Skin epidermis (tissue), 12 donors: ENCODE data around the gene PARD3B.
A peak's percentile ranks its signal among the peaks of the same experiment; 100 is the strongest.

Source experiments
- H3K27ac ChIP-seq, 21 experiments: fragments of 200-600 bp; sonication (generic) in 11 of 21; one replicate each; pipeline ENCODE4 v1.5.0; 2020; ENCODE audit warnings: mild to moderate bottlenecking in 3 of 21, inconsistent platforms in 2 of 21, moderate library complexity in 2 of 21
- H3K4me3 ChIP-seq, 7 experiments: fragments of 200-600 bp; sonication (generic) in 2 of 7; one replicate each; pipeline ENCODE4 v1.5.0; 2020; ENCODE audit warnings: inconsistent platforms in 2 of 7, mild to moderate bottlenecking in 2 of 7, moderate library complexity in 1 of 7

The PARD3B gene

DNA sequence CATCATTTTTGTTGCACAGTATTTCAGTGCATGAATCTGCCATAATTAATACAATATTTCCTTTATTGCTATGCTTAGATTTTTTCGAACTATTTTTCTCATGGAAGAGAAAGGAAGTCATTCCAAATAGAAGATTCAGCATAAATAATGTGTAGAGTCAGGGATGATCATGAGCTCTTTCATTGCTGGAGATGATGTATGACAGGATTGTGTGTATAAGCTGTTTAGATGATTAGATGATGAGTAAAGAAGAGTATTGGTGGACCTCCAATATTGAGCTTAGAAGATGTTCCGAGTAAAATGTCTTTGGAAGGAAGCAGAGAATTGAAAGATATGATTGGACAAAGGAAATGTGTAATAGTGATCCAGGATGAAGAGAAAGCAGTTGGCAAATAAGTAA is 364.5 kb downstream of the PARD3B start:
- Histone ChIP-seq H3K4me3 (no peak overlapping the region), H3K27ac (no peak overlapping the region)

DNA sequence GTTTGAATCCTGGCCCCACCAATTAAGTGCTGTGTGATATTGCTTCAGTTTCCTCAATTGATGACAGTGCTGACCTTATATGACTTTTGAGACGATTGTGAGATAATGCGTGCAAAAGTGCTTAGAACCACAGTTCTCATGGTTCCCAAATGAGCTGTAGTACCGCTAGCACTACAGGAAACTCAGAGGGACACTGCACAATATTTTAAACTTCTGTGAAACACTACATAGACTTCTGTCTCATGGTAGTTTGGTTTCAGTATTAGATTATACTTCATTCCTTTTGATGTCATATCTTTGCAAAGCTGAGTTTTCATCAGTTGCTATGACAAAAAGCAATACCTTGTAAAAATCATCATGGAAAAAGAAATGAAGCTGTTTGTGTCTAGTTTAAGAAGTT is 368.0 kb downstream of the PARD3B start:
- no peak overlapping the region for H3K4me3 ChIP-seq
- no peak overlapping the region for H3K27ac ChIP-seq

DNA sequence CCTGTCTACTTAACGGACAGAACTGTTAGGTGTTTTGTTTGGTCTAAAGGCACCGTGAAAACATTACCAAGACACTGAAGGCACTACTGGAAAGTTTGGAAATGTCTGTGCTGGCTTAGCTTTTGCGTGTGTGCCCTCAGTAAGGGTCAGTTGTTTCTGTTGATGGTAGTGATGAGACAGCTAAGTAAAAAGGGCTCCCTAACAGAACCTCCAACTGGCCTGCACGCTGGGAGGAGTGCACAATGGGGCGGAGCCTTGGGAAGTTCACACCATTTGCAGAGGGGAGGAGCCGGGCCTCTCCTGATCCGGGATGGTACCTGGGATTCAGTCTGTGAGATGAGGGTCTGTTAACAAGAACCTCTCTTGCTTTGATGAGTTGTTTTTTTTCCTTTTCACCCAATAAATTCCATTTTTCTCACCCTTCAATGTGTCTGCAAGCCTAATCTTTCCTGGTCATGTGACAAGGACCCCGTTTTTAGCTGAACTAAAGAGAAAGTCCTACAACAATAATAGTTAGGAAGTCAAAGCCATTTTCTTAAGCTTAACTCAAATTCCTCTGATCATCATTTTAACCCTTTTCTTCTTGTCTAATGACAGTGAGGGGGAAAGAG is 368.7 kb downstream of the PARD3B start:
- no peak overlapping the region for H3K27ac ChIP-seq
- no peak overlapping the region for H3K4me3 ChIP-seq

DNA sequence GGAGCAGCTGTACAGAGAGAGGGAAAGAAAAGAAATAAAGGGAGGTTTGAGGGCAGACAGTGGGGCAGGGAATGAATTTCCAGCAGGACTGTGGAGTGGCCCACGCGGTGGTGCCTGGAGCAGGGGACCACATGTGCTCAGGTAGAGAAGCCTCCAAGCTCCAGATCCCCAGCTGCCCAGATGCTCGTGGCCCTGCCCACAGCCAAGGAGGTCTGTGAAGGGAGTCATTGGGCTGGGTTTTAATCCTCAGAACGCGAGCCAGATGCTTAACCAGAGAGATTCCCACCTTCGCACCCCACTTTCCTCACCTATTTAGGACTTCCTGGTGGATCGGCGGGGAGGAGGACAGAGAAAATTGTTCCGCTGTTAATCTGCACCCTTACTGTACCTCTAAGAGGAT is 369.4 kb downstream of the PARD3B start:
- H3K4me3 ChIP-seq: no peak overlapping the region
- no peak overlapping the region for H3K27ac ChIP-seq

DNA sequence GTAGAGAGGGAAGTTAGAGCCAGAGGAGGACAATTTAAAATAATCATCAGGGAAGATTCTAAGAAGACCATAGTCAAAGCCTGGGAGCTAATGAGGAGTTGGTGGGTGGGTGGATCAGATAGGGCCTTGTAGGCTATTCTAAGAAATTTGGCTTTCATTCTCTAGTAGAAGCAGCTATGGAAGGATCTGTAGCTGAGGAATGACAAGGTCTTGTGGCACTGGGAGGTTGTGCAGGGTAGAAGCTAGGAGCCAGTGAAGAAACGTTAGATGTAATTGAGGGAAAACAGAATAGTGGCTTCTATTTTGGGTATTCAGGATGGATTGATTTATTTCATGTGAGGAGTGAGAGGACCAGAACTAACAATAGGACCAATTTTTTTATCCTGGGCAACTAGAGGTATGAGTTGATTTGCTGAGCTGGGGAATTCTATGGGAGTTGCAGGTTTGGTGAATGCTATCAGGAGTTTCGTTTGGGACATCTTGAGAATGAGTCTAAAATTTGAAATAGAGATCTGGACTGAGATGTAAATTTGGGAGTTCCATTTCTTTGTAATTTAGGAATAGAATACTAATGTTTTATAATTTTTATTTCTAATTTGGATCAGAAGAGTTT is 371.9 kb downstream of the PARD3B start:
- no peak overlapping the region for H3K4me3 ChIP-seq
- H3K27ac ChIP-seq: no peak overlapping the region

DNA sequence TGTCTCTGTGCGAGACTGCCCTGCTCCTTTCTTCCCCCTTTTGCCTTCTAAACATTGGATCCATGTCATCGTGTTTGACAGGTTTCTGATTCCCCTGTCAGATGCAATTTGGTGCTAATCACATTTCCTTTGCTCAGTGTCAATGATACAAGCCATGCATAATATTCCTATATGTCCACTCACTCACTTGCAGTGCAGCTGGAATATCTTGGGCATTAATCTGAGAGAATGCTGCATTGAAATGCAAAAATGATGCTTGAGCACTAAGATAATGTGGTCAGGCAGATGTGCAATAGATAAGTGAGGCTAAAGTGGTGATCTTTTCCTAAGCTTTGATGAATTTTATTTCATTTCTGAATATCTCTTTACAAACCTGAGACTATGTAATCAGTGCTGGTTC is 375.5 kb downstream of the PARD3B start:
- no peak overlapping the region for H3K4me3 ChIP-seq
- H3K27ac ChIP-seq: no peak overlapping the region

DNA sequence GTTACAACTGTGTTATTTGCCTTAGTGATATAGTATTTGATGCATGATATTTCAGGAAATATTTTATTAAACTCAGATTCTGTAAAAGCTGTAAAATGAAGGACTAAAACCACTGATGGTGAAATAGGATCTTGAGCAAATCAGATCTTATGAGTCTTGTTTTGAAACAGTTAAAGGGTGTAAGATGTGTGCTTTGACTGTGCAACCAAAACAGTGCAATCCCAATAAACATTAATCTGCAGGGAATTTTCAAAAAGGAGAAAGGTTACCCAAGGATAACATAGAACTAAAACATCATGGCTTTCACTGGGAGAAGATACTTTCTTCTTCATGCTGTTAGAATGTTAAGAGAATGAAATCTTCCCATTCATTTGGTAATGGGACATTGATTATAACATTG is 378.7 kb downstream of the PARD3B start:
- Histone ChIP-seq H3K27ac (no peak overlapping the region), H3K4me3 (no peak overlapping the region)

DNA sequence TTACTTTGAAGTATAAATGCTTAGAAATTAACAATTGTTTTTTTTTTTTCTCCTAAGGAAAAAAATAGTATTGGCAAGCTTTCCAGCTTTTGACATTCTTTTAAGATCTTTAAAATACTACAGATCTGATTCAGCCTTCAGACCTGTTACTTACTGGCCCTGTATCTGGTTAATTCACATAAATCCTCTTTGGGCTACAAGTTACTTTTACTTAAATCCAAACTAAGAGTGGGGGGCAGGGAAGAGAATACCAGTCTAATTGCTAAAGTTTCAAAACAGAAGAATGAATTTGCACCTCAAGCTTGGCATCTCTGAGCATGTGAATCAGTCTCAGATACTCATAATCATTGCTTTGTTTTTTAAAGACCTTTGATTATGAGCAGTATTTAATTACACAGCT is 386.3 kb downstream of the PARD3B start:
- H3K27ac ChIP-seq: no peak overlapping the region
- no peak overlapping the region for H3K4me3 ChIP-seq

DNA sequence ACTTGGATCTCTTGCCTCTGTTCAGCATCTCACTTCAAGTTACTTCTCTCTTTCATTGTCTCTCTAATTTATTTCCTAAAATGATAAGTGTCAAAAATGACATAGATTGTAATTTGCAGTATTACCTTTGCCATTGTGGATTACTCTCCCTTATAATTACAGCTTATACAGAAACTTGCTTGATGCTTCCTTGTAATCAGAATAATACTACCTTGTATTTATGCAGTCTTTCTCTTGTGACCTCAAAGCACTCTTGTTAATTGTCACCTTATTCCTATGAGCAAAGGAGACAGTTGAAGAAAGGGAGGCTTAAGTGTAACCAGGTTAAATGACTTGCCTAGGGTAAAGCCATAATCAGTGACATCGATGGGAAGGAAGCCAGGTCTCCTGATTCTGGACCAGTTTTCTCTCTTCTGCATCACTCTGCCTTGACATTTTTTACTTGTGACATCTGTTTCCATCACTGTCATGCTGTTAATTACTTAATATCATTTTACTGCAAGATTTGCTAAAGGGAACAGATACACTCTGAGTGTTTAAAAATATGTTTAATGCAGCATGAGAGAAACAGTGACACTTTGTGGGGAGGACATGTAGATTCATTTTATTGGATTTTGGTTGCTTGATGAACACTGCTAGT is 388.6 kb downstream of the PARD3B start:
- Histone ChIP-seq H3K27ac (no peak overlapping the region), H3K4me3 (no peak overlapping the region)

DNA sequence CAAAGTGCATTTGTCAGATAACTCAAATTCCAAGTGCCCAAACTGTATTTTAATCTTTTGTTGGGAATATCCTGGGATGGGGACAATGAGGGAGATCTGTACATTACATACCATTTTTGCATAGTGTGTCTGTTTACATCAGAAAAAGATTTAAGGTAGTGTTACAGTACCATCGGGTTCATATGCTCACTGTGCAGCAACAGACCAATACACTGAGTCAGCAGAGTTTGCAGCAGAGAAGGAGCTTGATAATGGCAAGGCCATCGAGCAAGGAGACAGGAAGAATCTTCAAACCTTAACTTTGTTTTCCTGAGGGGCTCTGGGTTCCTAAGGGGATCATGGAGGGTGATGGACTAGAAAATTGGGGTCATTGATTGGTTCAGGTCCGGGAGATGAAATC is 399.7 kb downstream of the PARD3B start:
- Histone ChIP-seq H3K4me3 (no peak overlapping the region), H3K27ac (no peak overlapping the region)

DNA sequence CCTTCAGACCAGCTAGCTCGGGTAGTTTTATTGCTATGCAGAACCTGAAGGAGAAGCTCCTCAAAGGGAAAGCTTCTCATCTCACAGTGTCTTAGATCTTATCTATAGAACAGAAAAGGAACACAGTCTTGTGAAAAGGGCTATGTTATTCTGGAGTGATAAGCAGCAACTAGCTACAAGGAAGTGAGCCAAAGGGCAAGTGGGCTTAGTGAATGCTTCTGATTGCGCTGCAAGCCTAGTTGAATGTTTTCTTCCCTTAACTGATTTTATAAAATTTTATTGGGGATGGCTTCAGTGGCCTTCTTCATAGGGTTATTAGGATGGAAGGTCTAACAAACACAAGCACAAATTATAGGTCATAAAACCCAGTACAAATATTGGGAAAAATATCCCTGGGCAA is 400.1 kb downstream of the PARD3B start:
- no peak overlapping the region for H3K4me3 ChIP-seq

DNA sequence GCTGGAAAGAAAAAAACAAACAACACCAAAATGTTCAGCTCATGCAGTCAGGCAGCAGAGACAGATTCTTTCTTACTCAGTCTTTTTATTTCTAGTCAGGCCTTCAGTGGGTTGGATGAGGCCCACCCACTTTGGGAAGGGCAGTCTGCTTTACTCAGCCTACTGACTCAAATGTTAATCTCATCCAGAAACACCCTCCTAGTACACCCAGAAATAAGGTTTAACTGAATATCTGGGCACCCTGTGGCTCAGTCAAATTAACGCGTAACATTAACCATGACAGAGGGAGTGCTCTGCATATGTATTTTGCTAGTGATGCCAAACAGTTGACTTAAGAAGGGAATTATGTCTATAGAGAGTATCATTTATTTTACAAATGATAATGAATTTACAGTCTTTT is 401.6 kb downstream of the PARD3B start:
- Histone ChIP-seq H3K27ac (no peak overlapping the region), H3K4me3 (no peak overlapping the region)

More for the DNA sequence above, 400.1 kb downstream of the PARD3B start:
- no peak overlapping the region for H3K27ac ChIP-seq

DNA sequence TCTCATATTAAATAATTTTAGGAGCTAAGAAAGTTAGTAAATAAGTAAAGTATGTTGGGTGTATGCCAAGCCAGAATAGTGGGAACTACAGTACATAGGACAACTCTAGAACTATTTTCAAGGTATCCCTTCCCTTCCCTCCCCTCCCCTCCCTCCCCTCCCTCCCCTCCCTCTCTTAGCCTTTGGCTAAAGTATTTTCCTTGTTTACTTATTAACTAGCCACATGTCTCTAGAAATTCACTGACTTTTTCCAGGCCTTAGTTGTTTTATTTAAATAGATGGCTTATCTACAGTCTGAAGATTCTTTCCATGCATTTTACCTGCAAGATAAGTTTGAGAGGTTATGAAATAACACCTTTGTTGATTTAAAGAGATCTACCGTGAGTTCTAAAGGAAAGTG is 402.1 kb downstream of the PARD3B start:
- Histone ChIP-seq H3K27ac (no peak overlapping the region), H3K4me3 (no peak overlapping the region)

DNA sequence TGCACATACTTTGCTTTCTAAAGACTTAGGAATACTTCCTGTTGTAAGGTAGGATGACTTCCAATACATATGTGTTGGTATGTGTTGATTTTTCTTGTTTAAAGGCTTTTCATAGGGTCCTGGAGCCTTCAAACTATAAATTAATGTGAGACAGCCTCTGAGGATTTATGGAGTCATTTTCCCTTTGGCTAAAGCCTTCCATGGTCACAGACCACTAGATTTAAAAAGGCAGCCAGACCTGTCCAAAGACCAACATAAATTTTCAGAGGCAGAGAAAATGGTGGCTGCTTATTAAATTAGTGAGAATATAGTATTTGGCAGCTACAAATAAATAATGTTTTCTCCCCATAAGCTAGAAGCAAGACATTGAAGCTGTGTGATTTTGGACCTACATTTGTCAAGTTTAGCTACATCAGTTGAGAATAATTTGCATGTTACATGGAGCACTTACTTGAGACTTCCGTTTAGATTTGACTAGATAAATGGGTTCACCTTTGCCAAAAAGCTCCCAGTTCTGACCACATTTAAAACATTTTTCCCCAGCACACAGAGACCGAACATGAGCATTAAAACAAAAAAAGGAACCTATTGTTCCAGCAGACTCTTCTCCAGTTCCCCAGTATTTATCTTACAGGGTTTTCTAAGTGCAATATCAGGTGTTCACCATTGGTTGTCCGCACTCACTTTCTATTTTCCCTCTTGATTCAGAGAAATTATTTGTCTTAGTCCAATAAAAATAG is 402.9 kb downstream of the PARD3B start:
- Histone ChIP-seq H3K4me3 (no peak overlapping the region), H3K27ac (no peak overlapping the region)

DNA sequence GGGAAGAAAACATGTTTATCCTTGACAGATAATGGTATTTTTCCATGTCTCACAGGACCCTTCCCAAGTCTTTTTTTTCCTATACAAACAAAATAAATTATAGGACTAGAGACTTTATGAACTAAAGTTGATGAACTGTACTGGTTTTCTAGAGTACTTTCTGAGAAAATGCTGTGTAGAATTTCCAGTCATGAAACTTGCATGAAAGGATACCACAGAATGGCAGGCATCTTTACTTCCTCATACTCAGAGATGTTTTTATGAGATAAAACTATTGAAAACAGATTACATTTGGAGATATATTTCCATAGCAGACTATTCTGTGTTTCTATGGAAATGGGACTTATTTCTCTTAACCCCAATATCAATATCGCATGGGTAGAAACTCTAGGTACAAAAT is 403.5 kb downstream of the PARD3B start:
- no peak overlapping the region for H3K27ac ChIP-seq

DNA sequence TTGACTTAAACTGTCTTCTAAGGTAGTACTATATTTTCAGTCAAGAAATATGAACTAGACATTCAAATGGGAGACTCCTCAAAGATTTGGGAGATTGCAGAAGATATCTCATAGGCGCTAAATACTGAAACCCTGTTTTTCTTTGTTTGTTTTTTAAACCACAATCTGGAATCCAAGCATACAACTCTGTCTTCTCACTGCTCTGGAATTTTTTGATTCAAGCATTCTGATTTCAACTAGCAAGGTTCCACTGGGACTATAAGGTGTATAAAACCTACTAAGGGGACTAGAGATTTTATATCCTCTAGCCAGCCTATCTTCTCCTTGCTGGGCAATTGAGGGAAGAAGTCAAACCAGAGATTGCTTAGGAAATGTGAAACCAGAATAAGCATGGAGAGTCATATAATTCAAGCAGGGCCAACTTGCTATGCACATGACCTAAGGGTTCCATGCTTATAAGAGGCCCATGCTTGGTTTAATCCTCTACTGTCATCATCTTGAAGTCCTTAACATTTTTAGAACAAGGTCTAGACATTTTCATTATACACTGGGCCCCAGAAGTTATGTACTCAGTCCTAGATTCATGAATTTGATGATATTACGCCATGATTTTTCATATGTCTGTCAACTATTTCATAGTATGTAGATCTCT is 405.5 kb downstream of the PARD3B start:
- Histone ChIP-seq H3K4me3 (no peak overlapping the region), H3K27ac (no peak overlapping the region)

More for the DNA sequence above, 403.5 kb downstream of the PARD3B start:
- no peak overlapping the region for H3K4me3 ChIP-seq

DNA sequence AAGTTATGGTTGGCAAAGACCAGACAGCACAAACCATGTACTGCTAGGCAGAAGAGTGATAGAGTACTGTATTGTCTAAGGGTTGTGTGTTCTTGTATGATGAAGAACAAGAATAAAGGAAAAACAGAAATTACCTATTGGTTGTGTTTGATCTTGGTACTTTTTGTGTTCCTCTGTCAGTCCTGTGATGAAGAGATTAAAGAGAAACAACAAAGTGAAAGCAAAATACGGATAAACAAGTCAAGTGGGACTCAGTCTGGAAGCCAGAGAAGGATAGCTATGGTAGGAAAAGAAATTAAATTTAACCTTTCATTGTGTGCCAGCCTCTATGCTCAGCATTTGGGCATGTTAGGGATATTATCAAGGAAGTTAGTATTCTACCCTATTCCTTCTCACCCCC is 413.1 kb downstream of the PARD3B start:
- Histone ChIP-seq H3K27ac (no peak overlapping the region), H3K4me3 (no peak overlapping the region)

DNA sequence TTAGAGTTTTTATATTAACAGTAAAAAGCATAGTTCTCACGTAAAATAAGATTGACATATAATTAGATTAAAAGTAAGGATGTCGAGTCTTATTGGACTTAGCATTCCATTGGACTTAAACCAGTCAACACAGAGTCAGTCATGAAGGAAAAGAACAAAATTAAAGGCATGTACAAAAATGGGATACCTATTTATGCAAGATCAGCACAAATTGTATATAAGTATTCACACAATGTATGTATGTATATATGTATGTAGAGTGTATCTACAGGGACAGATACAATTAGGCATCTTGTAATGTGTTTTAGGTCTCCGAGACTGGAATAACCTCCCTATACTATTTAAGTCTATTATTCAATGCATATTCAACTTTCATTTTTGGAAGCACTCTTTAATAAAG is 419.1 kb downstream of the PARD3B start:
- Histone ChIP-seq H3K27ac (no peak overlapping the region), H3K4me3 (no peak overlapping the region)

DNA sequence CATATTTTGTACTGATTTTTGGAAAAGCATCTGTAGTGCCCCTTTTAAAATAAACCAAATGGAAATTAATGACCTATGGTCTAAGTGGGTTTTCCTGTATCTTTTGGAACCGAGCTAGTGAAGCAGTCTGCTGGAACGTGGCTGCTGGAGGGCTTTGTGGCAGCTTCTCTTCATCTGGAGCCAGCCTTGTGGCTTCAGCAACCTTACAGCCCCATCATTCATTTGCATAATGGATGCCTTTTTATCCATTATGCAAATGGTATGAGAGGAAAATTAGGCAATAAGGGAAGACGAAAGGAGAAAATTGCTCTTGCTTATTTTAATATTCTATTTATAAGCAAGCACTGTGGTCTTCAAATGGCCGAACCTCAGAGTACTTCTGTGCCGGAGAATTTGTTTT is 421.0 kb downstream of the PARD3B start:
- H3K27ac ChIP-seq: no peak overlapping the region
- H3K4me3 ChIP-seq: no peak overlapping the region

DNA sequence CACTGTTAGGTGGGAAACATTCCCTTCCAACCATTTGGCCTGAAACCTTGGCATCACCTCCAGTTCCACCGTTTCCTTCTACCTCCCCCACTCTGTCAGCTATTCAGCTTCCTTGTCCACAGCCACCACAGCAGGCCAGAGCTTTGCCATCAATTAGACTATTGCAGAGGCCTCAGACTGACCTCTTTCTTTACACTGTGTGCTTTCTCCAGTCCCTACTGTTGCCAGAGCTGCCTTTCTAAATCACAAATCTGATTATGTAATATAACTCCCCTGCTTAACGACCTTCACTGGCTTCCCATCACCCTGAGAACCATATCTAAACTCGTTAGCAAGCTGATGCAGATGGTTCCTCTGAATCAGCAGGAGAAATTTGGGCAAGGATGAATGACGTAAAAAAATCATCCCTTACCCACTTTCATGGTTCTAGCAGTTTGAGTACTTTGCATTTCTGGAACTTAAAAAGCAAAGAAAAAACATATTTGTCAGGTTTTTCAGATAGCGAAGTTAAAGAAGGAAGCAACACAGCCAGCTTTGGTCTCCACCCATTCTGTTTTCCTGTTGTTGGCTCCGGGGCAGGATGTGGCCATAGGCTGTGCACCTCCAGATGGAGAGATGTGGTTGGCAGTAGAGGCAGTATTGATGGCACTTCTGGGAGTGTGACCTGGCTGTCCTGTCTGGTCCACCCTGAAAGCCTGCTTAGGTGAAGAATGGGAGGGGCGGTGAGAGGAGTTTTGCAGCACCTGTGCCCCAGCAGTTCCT is 422.1 kb downstream of the PARD3B start:
- Histone ChIP-seq H3K4me3 (no peak overlapping the region), H3K27ac (peak overlapping the region in 6 of 21 experiments; percentile 13 to 74 (median 54))
